Brain microvascular endothelial cell (primary cell): ENCODE data around the gene MRPL10.

ENCODE experiments used
- DNase-seq: peaks from one replicate; pipeline ENCODE4 v3.0.0-alpha.2; 2020
- H3K27ac ChIP-seq: fragments of 250-450 bp; sonication (Bioruptor Pico); 2 replicates; pipeline ENCODE4 v1.5.1; 2020; ENCODE audit warnings: mild to moderate bottlenecking, moderate library complexity
- H3K27me3 ChIP-seq: fragments of 250-450 bp; sonication (Bioruptor Pico); replicated peaks from 2 replicates; pipeline ENCODE4 v1.5.1; 2020; ENCODE audit warnings: mild to moderate bottlenecking
- H3K36me3 ChIP-seq: fragments of 250-450 bp; sonication (Bioruptor Pico); replicated peaks from 2 replicates; pipeline ENCODE4 v1.5.1; 2020; ENCODE audit warnings: mild to moderate bottlenecking
- H3K4me3 ChIP-seq: 2 replicates; pipeline ENCODE4 v1.5.1; 2011; ENCODE audit warnings: low read depth, mild to moderate bottlenecking, control low read depth, low read length, moderate library complexity
- CTCF ChIP-seq: IDR thresholded peaks from 2 replicates; pipeline ENCODE4 v1.5.1; 2011; ENCODE audit warnings: low read depth, mild to moderate bottlenecking, moderate library complexity, low read length, control low read depth, inconsistent platforms; ENCODE audit errors: missing control alignments
- in situ Hi-C: cut with HindIII; loops from 2 replicates; pipeline ENCODE4 v1.10.0; 2017; ENCODE audit warnings: low sequenced_read_pairs, low pct_ligation_motif_present

The MRPL10 gene

GRCh38 chr17:47816111-47816735 is 15.1 kb downstream of the MRPL10 start:
- TF ChIP-seq CTCF = no peak
- H3K27me3 ChIP-seq = no peaks in the 10 kb centered on the region
- H3K27ac ChIP-seq = no peak overlapping the region
- in situ Hi-C loops = no loop called here
- no peak for DNase-seq
- H3K4me3 ChIP-seq = no peak overlapping the region
- peaks cover 16% of the 10 kb centered on the region for H3K36me3 ChIP-seq

DNA sequence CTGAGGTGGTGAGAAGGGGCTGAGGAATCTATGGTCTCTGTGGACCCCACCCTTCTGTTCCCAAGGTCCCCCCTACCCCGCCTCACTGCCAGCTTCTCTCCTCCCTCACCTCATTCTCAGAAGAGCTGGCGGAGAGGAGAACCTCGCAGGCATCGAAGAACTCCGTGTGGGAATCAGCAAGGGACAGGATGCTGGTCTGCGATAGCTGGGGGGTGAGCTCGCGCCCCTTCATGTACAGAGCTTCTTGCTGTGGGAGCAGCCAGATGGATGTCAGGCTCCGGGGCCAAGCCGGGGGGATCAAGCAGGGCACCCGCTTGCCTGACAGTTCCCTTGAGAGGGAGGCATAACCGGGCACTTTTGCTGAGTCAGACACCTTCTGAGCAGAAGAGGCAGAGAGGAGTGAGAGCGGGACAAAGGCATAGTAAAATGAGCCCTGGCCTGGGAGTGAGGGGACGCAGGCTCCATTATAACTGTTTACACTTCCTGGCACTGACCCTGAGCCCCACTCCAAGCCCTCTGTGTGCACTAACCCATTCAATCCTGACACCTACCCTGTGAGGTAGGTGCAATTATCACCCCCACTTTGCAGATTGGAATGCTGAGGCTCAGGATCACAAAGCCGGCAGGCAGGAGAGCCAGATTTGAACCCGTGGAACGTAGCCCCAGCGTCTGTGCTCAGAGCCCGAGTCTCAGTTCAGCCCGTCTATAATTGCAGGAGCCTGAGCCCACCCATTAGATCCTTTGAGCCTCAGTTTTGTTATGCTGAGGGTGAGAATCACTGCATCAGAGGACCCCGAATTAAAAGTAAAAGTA is 16.0 kb downstream of the MRPL10 start:
- no peak for DNase-seq
- Histone ChIP-seq H3K27me3 (no peaks in the 10 kb centered on the region), H3K27ac (no peak overlapping the region), H3K36me3 (peaks cover 16% of the 10 kb centered on the region), H3K4me3 (no peak overlapping the region)
- no peak for TF ChIP-seq CTCF
- in situ Hi-C loops = no loop called here

- no peak for TF ChIP-seq CTCF
- in situ Hi-C loops = no loop called here
- Histone ChIP-seq H3K27ac (no peak overlapping the region), H3K36me3 (peaks cover 25% of the 10 kb centered on the region), H3K27me3 (no peaks in the 10 kb centered on the region), H3K4me3 (no peak overlapping the region)
- DNase-seq = no peak
Observed at GRCh38 chr17:47813512-47814031, 17.8 kb downstream of the MRPL10 start.

DNA sequence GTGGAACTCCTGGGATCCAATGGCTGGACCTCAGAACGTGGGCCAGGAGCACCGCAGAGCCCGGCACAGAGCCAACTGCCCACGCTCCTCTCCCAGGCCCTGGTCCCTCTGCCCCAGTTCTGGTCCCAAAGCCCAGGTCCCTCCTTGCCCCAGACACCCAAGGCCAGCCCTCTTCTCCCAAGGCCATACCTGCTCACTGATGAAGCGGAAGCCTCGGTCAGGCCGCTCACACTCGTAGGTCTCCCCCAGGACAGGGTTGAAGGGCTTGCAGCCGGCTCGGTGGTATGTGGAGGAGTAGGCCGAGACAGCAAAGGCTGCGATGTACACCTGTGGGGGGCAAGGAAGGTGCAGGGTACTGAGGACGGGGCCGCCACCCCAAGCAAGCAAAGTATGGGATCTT is 18.3 kb downstream of the MRPL10 start:
- Histone ChIP-seq H3K27me3 (no peaks in the 10 kb centered on the region), H3K4me3 (no peak overlapping the region), H3K36me3 (peaks cover 30% of the 10 kb centered on the region), H3K27ac (no peak overlapping the region)
- in situ Hi-C loops = no loop called here
- TF ChIP-seq CTCF = no peak
- DNase-seq = no peak

DNA sequence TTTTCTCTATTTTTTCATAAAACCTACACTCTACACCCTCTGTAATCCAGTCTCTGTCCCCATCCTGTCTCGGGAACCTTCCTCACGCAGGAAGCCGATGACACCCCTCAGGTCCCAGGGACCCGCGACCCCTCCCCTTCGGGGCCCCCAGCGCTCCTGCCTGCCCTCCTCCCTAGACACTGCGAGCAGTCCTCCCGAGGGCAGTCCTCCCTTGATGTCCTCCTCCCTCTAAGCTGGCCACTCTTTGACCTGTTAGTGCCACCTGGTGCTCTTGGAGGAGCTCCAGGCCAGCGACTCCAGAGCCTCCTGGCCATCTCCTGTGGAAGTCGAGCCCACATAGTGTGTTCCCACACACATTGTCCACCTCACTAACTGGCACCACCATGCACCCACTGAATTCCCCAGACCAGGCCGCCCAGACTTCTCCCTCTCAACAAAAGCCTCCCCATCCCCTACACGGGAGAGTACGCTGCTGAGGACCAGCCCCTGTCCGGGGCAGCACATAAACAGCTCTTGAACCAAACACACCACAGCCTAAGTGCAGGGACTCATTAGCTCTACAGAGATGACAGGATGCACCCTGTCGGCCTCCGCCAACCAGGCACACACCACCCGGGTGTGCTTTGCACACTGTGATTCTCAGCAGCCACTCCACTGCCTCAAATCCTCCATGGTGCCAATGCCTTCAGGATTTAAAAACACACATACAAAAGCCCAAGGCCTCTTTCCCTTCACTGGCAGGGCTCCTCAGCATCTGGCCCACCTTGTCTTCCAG is 19.0 kb downstream of the MRPL10 start:
- Histone ChIP-seq H3K27me3 (no peaks in the 10 kb centered on the region), H3K4me3 (no peak overlapping the region), H3K36me3 (peaks cover 36% of the 10 kb centered on the region), H3K27ac (no peak overlapping the region)
- no peak for TF ChIP-seq CTCF
- in situ Hi-C loops = no loop called here
- no peak for DNase-seq
